GM12873 (cell line): ENCODE data around the gene GALNT12.

Experiments used
- TF ChIP-seq, protein P1 (sequence below): IDR thresholded peaks from 2 replicates; pipeline ENCODE4 v1.5.1; 2012; ENCODE audit warnings: low read depth, mild to moderate bottlenecking, moderate library complexity, low read length, control low read depth; ENCODE audit not compliant: insufficient read depth; ENCODE audit errors: missing control alignments

The GALNT12 gene

DNA sequence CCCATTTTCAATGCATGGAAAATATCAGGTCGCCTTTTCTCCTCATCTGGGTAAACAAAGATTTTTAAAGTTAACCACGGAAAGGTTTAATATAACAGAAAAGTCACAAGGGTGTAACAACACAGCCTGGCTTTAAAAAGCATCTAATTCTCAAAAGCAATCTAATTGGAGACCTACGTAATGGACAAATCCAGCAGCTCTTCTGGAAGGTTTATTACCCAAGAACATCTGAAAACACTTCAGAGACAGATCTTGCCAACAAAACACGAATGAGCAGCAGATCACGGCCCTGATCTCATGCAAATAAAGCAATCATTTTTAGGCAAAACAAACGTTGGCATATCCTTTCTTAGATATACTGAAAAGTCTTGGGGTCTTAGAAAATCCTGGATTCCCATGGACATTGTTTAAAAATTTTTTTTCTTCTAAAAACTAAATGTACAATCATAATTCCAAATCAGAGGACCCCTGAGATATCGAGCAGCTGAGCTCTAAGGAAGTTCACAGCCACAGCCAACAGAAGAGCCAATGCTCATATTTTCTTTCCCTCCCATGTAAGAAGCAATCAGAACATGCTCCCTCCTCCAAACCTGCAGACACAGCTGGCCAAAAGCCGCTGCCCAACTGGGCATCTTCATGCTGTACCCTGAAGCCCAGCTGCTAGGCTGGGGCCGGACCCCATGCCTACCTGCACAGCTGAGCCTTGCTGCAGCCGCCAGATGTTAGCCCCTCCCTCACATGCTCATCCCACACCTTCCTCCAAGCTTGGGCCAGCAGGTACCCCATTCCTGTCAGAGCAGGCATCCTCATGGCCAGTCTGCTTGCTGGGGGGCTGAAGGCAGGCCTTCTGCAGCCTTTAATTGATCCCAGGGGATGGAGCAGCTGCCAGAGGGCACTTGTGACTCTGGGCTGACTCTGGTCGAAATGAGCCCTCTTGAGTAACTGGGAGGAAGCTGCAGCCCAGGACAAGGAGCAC, 22.4 kb upstream of the GALNT12 start:
- TF ChIP-seq, protein P1, sequence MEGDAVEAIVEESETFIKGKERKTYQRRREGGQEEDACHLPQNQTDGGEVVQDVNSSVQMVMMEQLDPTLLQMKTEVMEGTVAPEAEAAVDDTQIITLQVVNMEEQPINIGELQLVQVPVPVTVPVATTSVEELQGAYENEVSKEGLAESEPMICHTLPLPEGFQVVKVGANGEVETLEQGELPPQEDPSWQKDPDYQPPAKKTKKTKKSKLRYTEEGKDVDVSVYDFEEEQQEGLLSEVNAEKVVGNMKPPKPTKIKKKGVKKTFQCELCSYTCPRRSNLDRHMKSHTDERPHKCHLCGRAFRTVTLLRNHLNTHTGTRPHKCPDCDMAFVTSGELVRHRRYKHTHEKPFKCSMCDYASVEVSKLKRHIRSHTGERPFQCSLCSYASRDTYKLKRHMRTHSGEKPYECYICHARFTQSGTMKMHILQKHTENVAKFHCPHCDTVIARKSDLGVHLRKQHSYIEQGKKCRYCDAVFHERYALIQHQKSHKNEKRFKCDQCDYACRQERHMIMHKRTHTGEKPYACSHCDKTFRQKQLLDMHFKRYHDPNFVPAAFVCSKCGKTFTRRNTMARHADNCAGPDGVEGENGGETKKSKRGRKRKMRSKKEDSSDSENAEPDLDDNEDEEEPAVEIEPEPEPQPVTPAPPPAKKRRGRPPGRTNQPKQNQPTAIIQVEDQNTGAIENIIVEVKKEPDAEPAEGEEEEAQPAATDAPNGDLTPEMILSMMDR = no peak

DNA sequence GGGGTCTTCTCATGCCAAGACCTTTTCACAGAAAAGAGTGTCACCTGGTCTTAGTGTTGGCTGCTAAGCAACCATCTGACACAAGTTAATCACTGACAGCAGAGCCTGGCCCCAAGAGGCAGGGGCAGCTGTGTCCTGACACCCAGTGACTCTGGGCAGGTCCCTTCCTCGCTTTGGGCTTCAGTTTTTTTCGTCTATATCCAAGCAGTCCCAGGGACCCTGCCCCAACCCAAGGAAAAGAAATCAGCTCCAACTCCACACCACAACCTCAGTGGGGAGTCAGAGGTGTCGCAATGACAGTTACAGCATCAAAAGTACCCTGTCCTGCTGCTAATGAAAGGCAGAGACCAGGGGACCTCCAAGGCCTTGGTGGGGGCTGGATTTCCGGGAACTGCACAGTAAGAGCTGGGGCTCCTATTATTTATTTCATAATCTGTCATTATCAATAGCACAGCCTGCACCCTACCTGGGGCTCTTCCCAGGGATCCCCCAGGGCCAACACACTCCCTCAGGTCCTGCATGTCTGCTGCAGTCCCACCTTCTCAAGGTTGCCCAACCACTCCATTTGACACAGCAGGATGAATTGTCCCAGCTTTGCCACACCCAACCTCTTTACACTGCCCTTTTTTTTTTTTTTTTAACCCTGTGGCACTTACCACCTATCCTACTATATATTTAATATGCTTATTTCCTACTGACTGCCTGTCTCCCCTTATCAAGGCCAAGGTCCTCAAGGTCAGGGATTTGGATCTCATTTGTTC, 20.5 kb upstream of the GALNT12 start:
- TF ChIP-seq, protein P1 = no peak

DNA sequence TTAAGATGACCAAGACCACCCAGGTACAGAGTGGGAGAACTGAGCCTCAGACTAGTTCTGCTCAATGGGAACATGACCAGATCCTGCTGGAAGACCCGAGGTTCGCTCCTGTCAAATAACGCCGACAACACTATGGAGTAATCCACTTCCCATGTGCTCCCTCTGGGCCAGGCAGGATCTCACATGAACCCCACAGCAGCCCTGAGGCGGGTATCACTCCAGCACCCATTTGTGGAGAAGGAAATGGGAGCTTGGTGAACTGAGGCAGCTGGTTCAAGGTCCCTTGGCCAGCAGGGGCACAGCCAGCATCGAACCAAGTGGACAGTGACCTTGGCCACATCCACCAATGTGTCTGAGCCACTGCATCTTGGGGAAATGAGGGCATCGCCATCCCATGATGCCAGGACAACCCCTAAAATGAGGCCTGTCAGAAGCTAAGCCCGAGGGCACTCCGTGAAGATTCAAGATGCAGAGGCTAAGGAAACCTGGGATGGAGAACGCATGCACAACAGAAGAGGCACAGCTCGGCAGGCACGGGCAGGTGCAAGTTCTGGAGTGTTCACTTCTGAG, 19.6 kb upstream of the GALNT12 start:
- TF ChIP-seq, protein P1 = no peak

DNA sequence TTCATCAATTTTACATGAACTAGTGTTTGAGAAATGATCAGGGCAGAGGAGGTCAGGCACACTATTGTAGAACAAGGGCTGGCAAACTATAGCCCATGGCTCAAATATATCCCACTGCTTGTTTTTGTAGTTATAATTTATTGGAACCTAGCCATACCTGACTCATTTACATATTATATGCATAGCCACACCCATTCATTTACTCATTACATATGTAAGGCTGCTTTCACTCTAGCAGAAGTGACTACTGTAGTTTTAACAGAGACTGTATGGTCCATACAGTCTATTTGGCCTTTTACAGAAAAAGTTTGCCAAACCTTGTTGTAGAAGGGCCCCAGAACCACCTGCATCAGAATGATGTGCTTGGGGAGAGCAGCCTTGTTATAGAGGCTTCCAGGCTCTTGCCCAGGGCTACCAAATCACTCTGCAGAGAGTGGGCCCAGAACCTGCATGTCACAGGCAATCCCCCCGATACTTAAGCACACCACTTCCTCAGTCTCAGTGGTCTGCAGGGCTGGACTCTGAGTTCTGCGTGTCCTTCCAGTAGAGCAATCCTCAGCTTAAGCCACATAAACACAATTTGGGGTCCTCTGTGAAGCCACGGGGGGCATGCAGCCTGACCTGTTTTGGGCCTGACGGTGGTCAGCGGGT, 17.9 kb upstream of the GALNT12 start:
- TF ChIP-seq, protein P1 = no peak

DNA sequence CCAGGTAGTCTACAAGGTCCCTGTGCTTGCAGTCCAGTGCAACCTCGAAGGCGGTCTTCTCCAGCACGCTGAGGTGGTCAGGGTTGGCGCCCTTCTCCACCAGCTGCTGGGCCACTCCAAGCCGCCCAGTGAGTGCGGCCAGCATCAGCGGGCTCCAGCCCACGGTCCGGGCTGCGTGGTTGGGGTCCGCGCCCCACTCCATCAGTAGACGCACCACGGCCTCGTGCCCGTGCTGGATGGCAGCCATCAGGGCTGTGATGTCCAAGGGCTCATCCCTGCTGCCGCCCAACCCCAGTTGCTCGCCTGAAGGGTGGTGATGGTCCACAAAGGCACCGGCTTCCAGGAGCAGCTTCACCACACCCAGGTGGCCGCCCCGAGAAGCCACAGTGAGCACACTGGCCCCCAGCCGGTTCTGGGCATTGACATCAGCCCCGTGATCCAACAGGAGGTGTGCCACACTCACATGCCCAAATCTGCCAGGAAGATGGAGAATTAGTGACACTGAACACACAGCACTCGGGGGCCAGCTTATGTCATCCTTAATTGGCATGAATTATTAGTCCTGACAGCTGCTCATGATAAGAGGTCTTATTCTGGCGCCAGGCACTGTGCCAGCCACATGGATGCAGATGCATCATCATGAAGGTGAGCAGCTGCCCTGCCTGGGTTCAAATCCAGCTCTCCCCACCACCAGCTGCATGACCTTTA, 17.2 kb upstream of the GALNT12 start:
- TF ChIP-seq, protein P1 = no peak

DNA sequence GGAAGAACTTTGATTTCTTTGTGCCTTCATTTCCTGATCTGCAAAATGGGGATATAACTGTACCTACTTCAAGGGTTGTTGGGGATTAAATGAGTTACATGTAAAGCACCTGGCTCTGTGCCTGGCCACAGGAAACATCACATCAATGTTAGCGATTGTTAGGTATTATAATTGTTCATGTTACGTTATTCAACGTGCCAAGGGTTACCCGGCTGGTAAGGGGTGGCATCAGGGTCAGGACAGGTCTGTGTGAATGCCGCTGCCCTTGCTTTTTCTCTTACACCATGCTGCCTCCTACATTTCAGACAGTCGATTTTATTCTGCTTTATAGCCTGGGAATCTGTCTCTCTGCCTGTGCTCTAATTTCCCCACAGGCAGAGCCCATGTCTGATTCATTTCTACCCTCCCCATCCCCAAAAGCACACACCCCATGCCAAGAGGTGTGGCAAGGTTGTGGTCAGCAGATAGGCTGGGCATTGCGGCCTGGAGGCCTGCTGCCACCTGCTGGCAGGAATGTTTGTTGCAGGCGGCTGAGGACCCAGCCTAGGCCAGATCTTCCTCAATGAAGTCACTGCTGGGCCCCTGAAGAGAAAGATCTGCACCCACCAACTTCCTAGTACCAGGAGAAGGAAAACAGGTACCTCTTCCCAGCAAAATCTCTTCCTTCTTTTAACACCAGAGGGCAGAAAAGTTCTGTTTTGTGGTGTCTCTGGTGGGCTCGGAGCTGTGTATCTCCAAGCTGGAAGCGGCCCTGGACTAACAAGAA, 16.4 kb upstream of the GALNT12 start:
- TF ChIP-seq, protein P1 = peak; percentile 96
